K562 (cell line): ENCODE data around the gene FBXO8. TPM values are rescaled to one million over a fixed set of nuclear protein-coding genes. Genes with fewer than 3 reads are reported as not detected.
A peak's percentile ranks its signal among the peaks of the same experiment; 100 is the strongest.

Source experiments
- ATAC-seq: fragments of 200-7000 bp; cut with Tn5 transposase; 3 replicates; pipeline ENCODE4 v1.9.1; 2020; ENCODE audit warnings: moderate library complexity
- BruUV-seq: library from RNA; stranded (reverse); fragments of 400-500 nt; replicated peaks from 2 replicates; lab custom pipeline; 2021; lab: Mats Ljungman, UMichigan
- CTCF ChIA-PET: fragments of 300-600 bp; formaldehyde crosslinking; extraction: SDS; loops from one replicate; lab custom pipeline; 2021; ENCODE audit warnings: low intra/inter-chr PET ratio; lab: Yijun Ruan, JAX
- POLR2A ChIA-PET: fragments of 300-600, 350-650 bp; sonication (Branson Sonifier 250); formaldehyde crosslinking; extraction: SDS; loops from one replicate; lab custom pipeline; 2021; ENCODE audit warnings: antibody characterized with exemption, inconsistent platforms; lab: Yijun Ruan, JAX
- DNase-seq, 4 experiments: peaks; one replicate each; pipeline versions ENCODE4 v3.0.0 to v3.0.0-alpha.2; 2011 to 2018; ENCODE audit warnings: low spot score in 3 of 4, mixed read lengths in 3 of 4; ENCODE audit errors: extremely low read depth in 1 of 4
- FAIRE-seq: peaks from 2 replicates; lab custom pipeline; 2011; peaks lifted over from hg19 to GRCh38; lab: Jason Lieb, UNC
- H2AFZ ChIP-seq: 2 replicates; pipeline ENCODE4 v1.6.0; 2011; ENCODE audit warnings: low read depth, low read length, control low read depth, inconsistent platforms
- H3K27ac ChIP-seq: fragments of 200-600 bp; 3 replicates; pipeline ENCODE4 v1.8.0; 2011; ENCODE audit warnings: low read depth, mild to moderate bottlenecking, control low read depth, inconsistent platforms, low read length, moderate library complexity, mixed read lengths; ENCODE audit errors: extremely low read depth
- H3K27me3 ChIP-seq, 2 experiments: fragments of 300-600 bp in 1 of 2; 2 replicates in 1 of 2; 3 replicates in 1 of 2; pipeline versions ENCODE4 v1.6.0 to v1.8.0; 2011; ENCODE audit warnings: inconsistent platforms in 2 of 2, low read length in 2 of 2, mild to moderate bottlenecking in 1 of 2, mixed read lengths in 1 of 2, moderate library complexity in 1 of 2; ENCODE audit not compliant: control insufficient read depth in 2 of 2, insufficient read depth in 2 of 2
- H3K36me3 ChIP-seq: fragments of 300-600 bp; 3 replicates; pipeline ENCODE4 v1.8.0; 2011; ENCODE audit warnings: mild to moderate bottlenecking, low read length, inconsistent platforms; ENCODE audit not compliant: control insufficient read depth, insufficient read depth
- H3K4me1 ChIP-seq, 2 experiments: fragments of 200-600 bp in 1 of 2; replicated peaks in 1 of 2; 2 replicates in 1 of 2; 3 replicates in 1 of 2; pipeline versions ENCODE4 v1.5.1 to v1.8.0; 2011; ENCODE audit warnings: inconsistent platforms in 2 of 2, low read length in 2 of 2, mild to moderate bottlenecking in 1 of 2, mixed read lengths in 1 of 2, moderate library complexity in 1 of 2; ENCODE audit not compliant: control insufficient read depth in 2 of 2, insufficient read depth in 2 of 2
- H3K4me2 ChIP-seq: 2 replicates; pipeline ENCODE4 v1.6.1; 2011; ENCODE audit warnings: low read length, control low read depth, inconsistent platforms, mixed read lengths; ENCODE audit not compliant: insufficient read depth
- H3K4me3 ChIP-seq: fragments of 200-600 bp; sonication (generic), shearing (Covaris generic); 2 replicates; pipeline ENCODE4 v1.5.1; 2016; ENCODE audit warnings: control low read depth, inconsistent platforms
- H3K79me2 ChIP-seq: fragments of 200-600 bp; 3 replicates; pipeline ENCODE4 v1.8.0; 2011; ENCODE audit warnings: low read length, inconsistent platforms; ENCODE audit not compliant: control insufficient read depth, insufficient read depth
- H3K9ac ChIP-seq, 2 experiments: 2 replicates each; pipeline versions ENCODE4 v1.6.0 to v1.6.1; 2011; ENCODE audit warnings: low read depth in 2 of 2, low read length in 2 of 2, control low read depth in 1 of 2, inconsistent platforms in 1 of 2, mild to moderate bottlenecking in 1 of 2, mixed read lengths in 1 of 2; ENCODE audit not compliant: insufficient read depth in 1 of 2
- H3K9me1 ChIP-seq: one replicate; pipeline ENCODE4 v1.6.0; 2011; ENCODE audit warnings: inconsistent platforms, mild to moderate bottlenecking, low read length, moderate library complexity; ENCODE audit not compliant: control insufficient read depth, insufficient read depth
- H3K9me3 ChIP-seq: replicated peaks from 2 replicates; pipeline ENCODE4 v1.5.1; 2011; ENCODE audit warnings: low read depth, low read length, inconsistent platforms; ENCODE audit not compliant: control insufficient read depth, insufficient read depth
- H4K20me1 ChIP-seq: replicated peaks from 2 replicates; pipeline ENCODE4 v1.6.1; 2011; ENCODE audit warnings: low read length, inconsistent platforms, mixed read lengths; ENCODE audit not compliant: control insufficient read depth, insufficient read depth
- ETV1 ChIP-seq: fragments of 450-650 bp; conservative IDR thresholded peaks from 2 replicates; pipeline ENCODE4 v1.6.1; 2016; ENCODE audit warnings: missing genetic modification characterization, control low read depth, low read depth, missing compliant biosample characterization
- GATAD2A ChIP-seq: fragments of 450-650 bp; IDR thresholded peaks from 2 replicates; pipeline ENCODE4 v1.6.1; 2017
- HMBOX1 ChIP-seq: sonication (generic); IDR thresholded peaks from 2 replicates; pipeline ENCODE4 v1.6.1; 2016
- MEIS2 ChIP-seq: fragments of 450-650 bp; IDR thresholded peaks from 2 replicates; pipeline ENCODE4 v1.6.1; 2014; ENCODE audit warnings: mild to moderate bottlenecking; ENCODE audit not compliant: partially characterized antibody
- MLLT1 ChIP-seq, 2 experiments: fragments of 450-650 bp; IDR thresholded peaks; 2 replicates each; pipeline ENCODE4 v1.6.1; 2016
- NCOR1 ChIP-seq: fragments of 450-650 bp; IDR thresholded peaks from 2 replicates; pipeline ENCODE4 v1.6.1; 2016; ENCODE audit warnings: mild to moderate bottlenecking, moderate library complexity
- RFX1 ChIP-seq: fragments of 450-650 bp; IDR thresholded peaks from 2 replicates; pipeline ENCODE4 v1.6.1; 2016; ENCODE audit warnings: mild to moderate bottlenecking, moderate library complexity
- SAFB2 ChIP-seq: fragments of 200-400 bp; formaldehyde crosslinking; IDR thresholded peaks from 2 replicates; pipeline ENCODE4 v1.6.1; 2018; ENCODE audit warnings: borderline replicate concordance, low read length, low read depth, moderate library complexity; ENCODE audit not compliant: severe bottlenecking
- SMARCA4 ChIP-seq: fragments of 450-650 bp; IDR thresholded peaks from 2 replicates; pipeline ENCODE4 v1.6.1; 2016
- THRB ChIP-seq: fragments of 450-650 bp; formaldehyde crosslinking; conservative IDR thresholded peaks from 2 replicates; pipeline ENCODE4 v1.4.0; 2022; ENCODE audit warnings: mild to moderate bottlenecking, missing genetic modification characterization
- ZNF263 ChIP-seq: sonication (generic); formaldehyde crosslinking; IDR thresholded peaks from 2 replicates; pipeline ENCODE4 v1.8.0; 2022; ENCODE audit warnings: mild to moderate bottlenecking, missing genetic modification reagents, borderline replicate concordance
- WGBS: fragments of 100-300 bp; shearing (Covaris generic); methylation state at CpG from one replicate; pipeline ENCODE4 v1.1.6; 2016; ENCODE audit warnings: low coverage, mixed read lengths; ENCODE audit not compliant: insufficient coverage; ENCODE audit errors: missing lambda C conversion rate; 5-methylcytosine and 5-hydroxymethylcytosine counted together
- in situ Hi-C: fragments of 300-500 bp; cut with MboI; formaldehyde crosslinking; loops from 4 replicates; pipeline ENCODE4 v1.15.0; 2018; ENCODE audit warnings: inconsistent platforms, mixed read lengths
- intact Hi-C: fragments of 100-400 bp; cut with micrococcal nuclease; formaldehyde crosslinking; loops from 2 replicates; pipeline ENCODE4 v1.14.2; 2022
- polyA plus RNA-seq, 8 experiments: library from polyadenylated mRNA; depleted of rRNA in 4 of 8; stranded (reverse) in 5 of 8; unstranded in 3 of 8; fragments of >200 nt; fragmentation: Nextera tagmentation in 2 of 8; fragmentation: Illumina TruSeq in 1 of 8; extraction: Ambion mirVana in 2 of 8; extraction: Trizol in 1 of 8; gene quantifications; 2 replicates each; pipeline versions ENCODE4 v1.2.1 to v1.2.3, GENCODE V29; 2011 to 2014; ENCODE audit warnings: inconsistent platforms in 1 of 8, missing spikeins in 1 of 8
- total RNA-seq, 7 experiments: library from RNA; depleted of rRNA in 6 of 7; stranded (reverse); fragments of >200 nt in 6 of 7; fragmentation: Illumina TruSeq in 2 of 7; extraction: Trizol in 2 of 7; gene quantifications; 2 replicates each; pipeline versions ENCODE4 v1.2.1 to v1.2.3, GENCODE V29; 2011 to 2021; ENCODE audit warnings: low replicate concordance in 1 of 7

Gene FBXO8
- total and polyA plus RNA-seq, 9 of the 15 experiments (the other 6 are each of a cell fraction or from before 2014, with no cell fraction given): 12.9 to 27.1 (median 14.8) TPM

- BruUV-seq: no TSS peak
- in situ Hi-C loops: no loop called here
- ChIA-PET CTCF (no interaction called here), POLR2A (no interaction called here)
- FAIRE-seq (no peak), ATAC-seq (no peak; the same call in 2 of the 3 replicates), DNase-seq (no peak)
- 77% methylated on average over 1 of the region's 1 CpG for WGBS
- Histone ChIP-seq H3K4me3 (no peak overlapping the region), H3K79me2 (no peaks in the 10 kb centered on the region), H3K4me2 (no peak overlapping the region), H3K4me1 (peaks cover 0 to 20% of the 10 kb centered on the region in 2 experiments; a peak in 2 of 5 replicates), H4K20me1 (no peaks in the 10 kb centered on the region), H3K27ac (no peak overlapping the region), H3K36me3 (peaks cover 5% of the 10 kb centered on the region; the same call in 1 of the 3 replicates), H2AFZ (no peak overlapping the region), H3K9me1 (no peaks in the 10 kb centered on the region), H3K27me3 (no peaks in the 10 kb centered on the region), H3K9me3 (no peaks in the 10 kb centered on the region), H3K9ac (no peak overlapping the region)
- intact Hi-C loops: no loop called here
- no peak for TF ChIP-seq RFX1
- no peak for TF ChIP-seq ZNF263 (CRISPR knock-in tag)
- TF ChIP-seq GATAD2A: no peak
- no peak for TF ChIP-seq ETV1 (tag)
These were observed 40.8 kb upstream of the FBXO8 start for GRCh38 chr4:174324236-174324635.

- in situ Hi-C loops: no loop called here
- H2AFZ ChIP-seq: no peak overlapping the region
- H4K20me1 ChIP-seq: no peaks in the 10 kb centered on the region
- ChIA-PET CTCF (no interaction called here), POLR2A (no interaction called here)
- no peaks in the 10 kb centered on the region for H3K79me2 ChIP-seq
- peaks cover 0 to 16% of the 10 kb centered on the region in 2 experiments; a peak in 2 of 5 replicates for H3K4me1 ChIP-seq
- 0 out of 4 replicates have a peak overlapping the region, but pooled peaks of 1 of the 2 experiments have one; percentile 4 for H3K9ac ChIP-seq
- intact Hi-C loops: no loop called here
- peak overlapping the region; percentile 40 for H3K4me2 ChIP-seq
- H3K27me3 ChIP-seq: no peaks in the 10 kb centered on the region
- peak; percentile 67 for FAIRE-seq
- no peak overlapping the region for H3K4me3 ChIP-seq
- H3K36me3 ChIP-seq: peaks cover 24% of the 10 kb centered on the region; the same call in 2 of the 3 replicates
- no peaks in the 10 kb centered on the region for H3K9me3 ChIP-seq
- ATAC-seq: peak; percentile 74
- DNase-seq: peak in 1 of 4 experiments; percentile 40
- no TSS peak for BruUV-seq
- H3K9me1 ChIP-seq: no peaks in the 10 kb centered on the region
- WGBS: 9% methylated on average over 5 of the region's 5 CpGs
- peak overlapping the region; percentile 48 for H3K27ac ChIP-seq
- peak; percentile 47; the same call in 1 of the 2 replicates for TF ChIP-seq HMBOX1
- peak; percentile 47 for TF ChIP-seq MEIS2
- 0 out of 2 replicates have a peak, but pooled peaks have one; percentile 36 for TF ChIP-seq SMARCA4
- peak; percentile 16; the same call in 1 of the 2 replicates for TF ChIP-seq NCOR1
- no peak for TF ChIP-seq SAFB2
- 0 out of 4 replicates have a peak, but pooled peaks of 1 of the 2 experiments have one; percentile 31 for TF ChIP-seq MLLT1 (IDR thresholded peaks at IDR 0.05)
- TF ChIP-seq THRB (CRISPR knock-in tag): 0 out of 2 replicates have a peak, but pooled peaks have one; percentile 51
These were observed 37.2 kb upstream of the FBXO8 start for GRCh38 chr4:174320494-174321199.
